PC-9 (cell line): ENCODE results near the gene TTC28. TPM values are rescaled to one million over a fixed set of nuclear protein-coding genes. Genes with fewer than 3 reads are reported as not detected.

ENCODE experiments used
- BruUV-seq: library from RNA; stranded (reverse); fragments of 400-500 nt; replicated peaks from 2 replicates; lab custom pipeline; 2021; lab: Mats Ljungman, UMichigan
- CTCF ChIA-PET: fragments of 300-600 bp; sonication (Branson Sonifier 250); formaldehyde crosslinking; loops from one replicate; lab custom pipeline; 2022; ENCODE audit warnings: antibody characterized with exemption; lab: Charles Lee
- POLR2A ChIA-PET: fragments of 300-600 bp; sonication (Branson Sonifier 250); formaldehyde crosslinking; loops from one replicate; lab custom pipeline; 2022; ENCODE audit warnings: antibody characterized with exemption; ENCODE audit not compliant: unreplicated experiment; lab: Charles Lee
- DNase-seq, 2 experiments: peaks; one replicate each; pipeline versions ENCODE4 v3.0.0 to v3.0.0-alpha.2; 2015 to 2022; ENCODE audit warnings: mixed read lengths in 1 of 2
- H2AFZ ChIP-seq: fragments of 200-600 bp; sonication (generic); 2 replicates; pipeline ENCODE4 v1.8.1; 2017; ENCODE audit warnings: antibody characterized with exemption
- H3F3A ChIP-seq: fragments of 200-600 bp; sonication (generic); 2 replicates; pipeline ENCODE4 v1.8.1; 2017; ENCODE audit warnings: antibody characterized with exemption, mild to moderate bottlenecking, low read depth; ENCODE audit not compliant: insufficient read depth
- H3K27ac ChIP-seq: fragments of 200-600 bp; sonication (generic); 2 replicates; pipeline ENCODE4 v1.6.1; 2016; ENCODE audit warnings: mixed run types
- H3K27me3 ChIP-seq: fragments of 200-600 bp; sonication (generic); 2 replicates; pipeline ENCODE4 v1.6.1; 2016; ENCODE audit warnings: low read depth, mixed run types; ENCODE audit not compliant: insufficient read depth
- H3K36me3 ChIP-seq: fragments of 200-600 bp; sonication (generic); 2 replicates; pipeline ENCODE4 v1.6.1; 2016; ENCODE audit warnings: low read depth, mixed run types
- H3K4me1 ChIP-seq: fragments of 200-600 bp; sonication (generic); replicated peaks from 2 replicates; pipeline ENCODE4 v1.6.1; 2016; ENCODE audit warnings: mixed run types; ENCODE audit not compliant: insufficient read depth
- H3K4me2 ChIP-seq: fragments of 200-600 bp; sonication (generic); 2 replicates; pipeline ENCODE4 v1.6.1; 2017; ENCODE audit warnings: mixed run types
- H3K4me3 ChIP-seq: fragments of 200-600 bp; sonication (generic); 2 replicates; pipeline ENCODE4 v1.6.1; 2016; ENCODE audit warnings: mixed run types
- H3K79me2 ChIP-seq: fragments of 200-600 bp; sonication (generic); 2 replicates; pipeline ENCODE4 v1.6.1; 2017; ENCODE audit warnings: low read depth, mixed run types
- H3K9me2 ChIP-seq: fragments of 200-600 bp; sonication (generic); 2 replicates; pipeline ENCODE4 v1.8.1; 2017; ENCODE audit warnings: mild to moderate bottlenecking; ENCODE audit not compliant: insufficient read depth
- H3K9me3 ChIP-seq: fragments of 200-600 bp; sonication (generic); 2 replicates; pipeline ENCODE4 v1.8.1; 2016; ENCODE audit warnings: low read depth; ENCODE audit not compliant: insufficient read depth
- H4K20me1 ChIP-seq: fragments of 200-600 bp; sonication (generic); 2 replicates; pipeline ENCODE4 v1.8.1; 2017; ENCODE audit not compliant: insufficient read depth
- EZH2 ChIP-seq: fragments of 200-600 bp; sonication (generic); IDR thresholded peaks from 2 replicates; pipeline ENCODE4 v1.8.0; 2017; ENCODE audit warnings: antibody characterized with exemption, low read depth
- intact Hi-C: fragments of 100-400 bp; cut with micrococcal nuclease; formaldehyde crosslinking; loops from one replicate; pipeline ENCODE4 v1.10.0; 2022; ENCODE audit not compliant: unreplicated experiment
- total RNA-seq: library from RNA; stranded (reverse); gene quantifications from 2 replicates; pipeline ENCODE4 v1.2.3, GENCODE V29; 2021
- TF ChIP-seq, protein P1 (sequence below): fragments of 200-600 bp; sonication (generic); conservative IDR thresholded peaks from 2 replicates; pipeline ENCODE4 v1.6.1; 2017; ENCODE audit warnings: mixed run types, antibody characterized with exemption, mild to moderate bottlenecking, moderate library complexity

Gene TTC28
- total RNA-seq, 1 experiment from 2014 or later, result 6.7 TPM

DNA sequence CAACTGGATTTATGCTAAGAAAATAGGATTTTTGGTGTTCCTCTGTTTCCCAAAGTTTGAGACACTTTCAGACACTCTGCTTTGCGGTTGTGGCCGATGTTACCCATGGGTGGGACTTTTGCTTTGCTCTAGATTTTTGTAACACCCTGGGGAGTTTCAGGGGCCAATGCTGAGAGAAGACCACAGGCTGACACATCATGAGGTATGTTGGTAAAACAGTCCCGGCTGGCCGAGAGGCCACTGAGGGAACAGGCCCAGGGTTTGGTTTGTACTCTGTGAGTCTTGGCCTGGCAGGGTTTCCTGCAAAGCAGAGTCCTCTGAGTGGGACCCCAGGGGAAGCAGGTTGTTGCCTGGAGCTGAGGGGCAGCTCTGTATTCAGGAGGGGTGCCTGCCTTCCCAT lies 682.1 kb downstream of the TTC28 start:
- no peaks in the 10 kb centered on the region for H3K9me2 ChIP-seq
- H3K36me3 ChIP-seq, result no peaks in the 10 kb centered on the region
- H3K9me3 ChIP-seq, result no peaks in the 10 kb centered on the region
- DNase-seq, result no peak
- no peak overlapping the region for H3K4me2 ChIP-seq
- peaks cover 4% of the 10 kb centered on the region for H3K4me1 ChIP-seq
- H4K20me1 ChIP-seq, result no peaks in the 10 kb centered on the region
- BruUV-seq, result no TSS peak
- H3K27me3 ChIP-seq, result no peaks in the 10 kb centered on the region
- intact Hi-C loops, result no loop called here
- no peaks in the 10 kb centered on the region for H3F3A ChIP-seq
- H3K27ac ChIP-seq, result no peak overlapping the region
- no peak overlapping the region for H2AFZ ChIP-seq
- TF ChIP-seq EZH2, result no peak
- POLR2A ChIA-PET, result no interaction called here
- H3K4me3 ChIP-seq, result no peak overlapping the region
- CTCF ChIA-PET, result no interaction called here
- no peaks in the 10 kb centered on the region for H3K79me2 ChIP-seq

DNA sequence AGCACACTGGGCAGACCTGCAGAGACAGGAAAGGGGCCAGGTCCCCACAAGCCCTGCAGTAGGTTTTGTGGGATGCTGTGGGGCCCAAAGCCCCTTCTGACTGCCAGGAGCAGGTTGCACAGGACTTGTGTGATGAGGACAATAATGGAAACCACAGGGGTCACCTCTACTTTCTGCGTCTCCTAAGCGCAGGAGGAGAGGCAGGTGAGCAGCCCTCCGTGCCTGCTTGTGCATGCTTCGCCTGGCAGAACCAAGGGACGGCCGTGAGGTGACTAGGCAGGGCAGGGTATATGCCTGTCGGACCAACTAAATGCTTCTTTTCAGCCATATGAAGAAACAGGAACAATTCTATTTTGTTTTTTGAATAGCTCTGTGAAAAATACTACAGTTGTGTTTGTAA lies 682.7 kb downstream of the TTC28 start:
- Histone ChIP-seq H3K9me2 (no peaks in the 10 kb centered on the region), H3K27me3 (no peaks in the 10 kb centered on the region), H3F3A (no peaks in the 10 kb centered on the region), H3K4me2 (no peak overlapping the region), H3K27ac (no peak overlapping the region), H3K79me2 (no peaks in the 10 kb centered on the region), H3K36me3 (no peaks in the 10 kb centered on the region), H2AFZ (no peak overlapping the region), H3K4me1 (no peaks in the 10 kb centered on the region; the same call in 1 of the 2 replicates), H4K20me1 (no peaks in the 10 kb centered on the region), H3K9me3 (no peaks in the 10 kb centered on the region), H3K4me3 (no peak overlapping the region)
- BruUV-seq, result no TSS peak
- DNase-seq, result no peak
- ChIA-PET POLR2A (no interaction called here), CTCF (no interaction called here)
- intact Hi-C loops, result no loop called here
- no peak for TF ChIP-seq EZH2
- TF ChIP-seq, protein P1, sequence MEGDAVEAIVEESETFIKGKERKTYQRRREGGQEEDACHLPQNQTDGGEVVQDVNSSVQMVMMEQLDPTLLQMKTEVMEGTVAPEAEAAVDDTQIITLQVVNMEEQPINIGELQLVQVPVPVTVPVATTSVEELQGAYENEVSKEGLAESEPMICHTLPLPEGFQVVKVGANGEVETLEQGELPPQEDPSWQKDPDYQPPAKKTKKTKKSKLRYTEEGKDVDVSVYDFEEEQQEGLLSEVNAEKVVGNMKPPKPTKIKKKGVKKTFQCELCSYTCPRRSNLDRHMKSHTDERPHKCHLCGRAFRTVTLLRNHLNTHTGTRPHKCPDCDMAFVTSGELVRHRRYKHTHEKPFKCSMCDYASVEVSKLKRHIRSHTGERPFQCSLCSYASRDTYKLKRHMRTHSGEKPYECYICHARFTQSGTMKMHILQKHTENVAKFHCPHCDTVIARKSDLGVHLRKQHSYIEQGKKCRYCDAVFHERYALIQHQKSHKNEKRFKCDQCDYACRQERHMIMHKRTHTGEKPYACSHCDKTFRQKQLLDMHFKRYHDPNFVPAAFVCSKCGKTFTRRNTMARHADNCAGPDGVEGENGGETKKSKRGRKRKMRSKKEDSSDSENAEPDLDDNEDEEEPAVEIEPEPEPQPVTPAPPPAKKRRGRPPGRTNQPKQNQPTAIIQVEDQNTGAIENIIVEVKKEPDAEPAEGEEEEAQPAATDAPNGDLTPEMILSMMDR, result no peak

DNA sequence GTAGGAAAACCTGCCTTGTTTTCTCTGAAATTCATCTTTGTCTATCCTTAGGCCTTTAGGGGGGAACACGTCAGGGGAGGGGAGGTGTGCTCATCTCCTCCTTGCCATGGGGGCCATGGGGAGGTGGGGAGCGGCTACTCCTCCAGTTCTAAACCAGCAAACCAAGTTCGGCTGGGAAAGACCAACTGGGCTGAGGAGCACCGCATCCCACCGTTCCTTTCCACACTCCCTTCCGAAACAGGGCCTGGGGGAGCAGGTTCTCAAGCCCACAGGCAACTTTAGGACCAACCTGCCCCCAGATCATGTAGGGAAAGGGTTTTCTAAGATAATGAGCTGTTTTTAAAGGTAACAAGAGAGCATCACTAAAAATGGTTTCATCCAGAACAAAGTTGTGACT lies 683.1 kb downstream of the TTC28 start:
- no peaks in the 10 kb centered on the region for H3K79me2 ChIP-seq
- intact Hi-C loops, result no loop called here
- CTCF ChIA-PET, result no interaction called here

More for the DNA sequence above, 683.1 kb downstream of the TTC28 start:
- Histone ChIP-seq H3K27me3 (no peaks in the 10 kb centered on the region), H3K27ac (no peak overlapping the region), H3K36me3 (no peaks in the 10 kb centered on the region), H3K9me3 (no peaks in the 10 kb centered on the region), H2AFZ (no peak overlapping the region), H3K4me3 (no peak overlapping the region), H4K20me1 (no peaks in the 10 kb centered on the region), H3K9me2 (no peaks in the 10 kb centered on the region), H3K4me2 (no peak overlapping the region), H3K4me1 (no peaks in the 10 kb centered on the region; the same call in 1 of the 2 replicates), H3F3A (no peaks in the 10 kb centered on the region)
- BruUV-seq, result no TSS peak
- no peak for DNase-seq
- TF ChIP-seq, protein P1, result no peak
- TF ChIP-seq EZH2, result no peak
- POLR2A ChIA-PET, result no interaction called here
